Measurements from ENCODE around the gene DNAJC8.

DNAJC8 gene

GRCh38 chr1:28273216-28273860 is 40.5 kb upstream of the DNAJC8 start:
- ChIA-PET POLR2A (interaction anchor here (1.6 kb wide), 1 partner anchor 38 kb away, joined by 3 read pairs; the partner anchor contains the start of gene ATP5IF1), CTCF (no interaction called here)
- no peak for DNase-seq (ENCODE audit: extremely low spot score)
- TF ChIP-seq L3MBTL2 (conservative IDR thresholded peaks at IDR 0.05): no peak
- no peak for TF ChIP-seq NFRKB (IDR thresholded peaks at IDR 0.05)
- no peak for TF ChIP-seq ELF4 (IDR thresholded peaks at IDR 0.05)
- TF ChIP-seq SUZ12 (IDR thresholded peaks at IDR 0.05): no peak
- no peak for TF ChIP-seq BHLHE40 (IDR thresholded peaks at IDR 0.05; ENCODE audit: borderline replicate concordance)

GRCh38 chr1:28272215-28272852 is 39.5 kb upstream of the DNAJC8 start:
- CTCF ChIA-PET: no interaction called here
- no peak for DNase-seq (ENCODE audit: extremely low spot score)
- TF ChIP-seq HDGF (IDR thresholded peaks at IDR 0.05; ENCODE audit: borderline replicate concordance) (no peak), TARDBP (IDR thresholded peaks at IDR 0.05) (no peak), ZNF384 (IDR thresholded peaks at IDR 0.05) (no peak), CTBP1 (IDR thresholded peaks at IDR 0.05; ENCODE audit: borderline replicate concordance) (no peak), PKNOX1 (IDR thresholded peaks at IDR 0.05) (no peak), SUZ12 (IDR thresholded peaks at IDR 0.05) (no peak), BHLHE40 (IDR thresholded peaks at IDR 0.05; ENCODE audit: borderline replicate concordance) (no peak)
- POLR2A ChIA-PET: interaction anchor here (0.9 to 1.0 kb wide), 2 partner anchors 12 to 23 kb away, joined by 3 to 4 read pairs; no protein-coding TSS in a partner anchor

GRCh38 chr1:28269529-28269928 is 36.7 kb upstream of the DNAJC8 start:
- ChIA-PET CTCF (no interaction called here), POLR2A (interaction anchor here (1.1 to 2.2 kb wide), 3 partner anchors 9 to 21 kb away, joined by 3 to 7 read pairs (median 4); no protein-coding TSS in a partner anchor)
- no peak for TF ChIP-seq PKNOX1 (IDR thresholded peaks at IDR 0.05)
- no peak for TF ChIP-seq L3MBTL2 (conservative IDR thresholded peaks at IDR 0.05)
- TF ChIP-seq ZNF384 (IDR thresholded peaks at IDR 0.05): no peak
- TF ChIP-seq FOXA1 (IDR thresholded peaks at IDR 0.05): no peak
- no peak for TF ChIP-seq ARNT (IDR thresholded peaks at IDR 0.05)
- TF ChIP-seq TARDBP (IDR thresholded peaks at IDR 0.05): no peak
- TF ChIP-seq CTBP1 (IDR thresholded peaks at IDR 0.05; ENCODE audit: borderline replicate concordance): no peak
- no peak for TF ChIP-seq SUZ12 (IDR thresholded peaks at IDR 0.05)
- no peak for TF ChIP-seq NFRKB (IDR thresholded peaks at IDR 0.05)
- no peak for TF ChIP-seq HDGF (IDR thresholded peaks at IDR 0.05; ENCODE audit: borderline replicate concordance)
- TF ChIP-seq SP1 (IDR thresholded peaks at IDR 0.05): no peak
- TF ChIP-seq FOXK2 (IDR thresholded peaks at IDR 0.05): no peak
- no peak for DNase-seq (ENCODE audit: extremely low spot score)

GRCh38 chr1:28267633-28268032 is 34.8 kb upstream of the DNAJC8 start:
- no peak for DNase-seq (ENCODE audit: extremely low spot score)
- ChIA-PET POLR2A (interaction anchor here (1.5 to 2.8 kb wide), 4 partner anchors 18 to 61 kb away, joined by 4 to 14 read pairs (median 6); partner anchors contain the start of genes ATP5IF1 and MED18), CTCF (interaction anchor here (0.6 kb wide), 1 partner anchor 33 kb away, joined by 4 read pairs; no protein-coding TSS in a partner anchor)
- no peak for TF ChIP-seq BHLHE40 (IDR thresholded peaks at IDR 0.05; ENCODE audit: borderline replicate concordance)
- no peak for TF ChIP-seq LEF1 (IDR thresholded peaks at IDR 0.05; ENCODE audit: borderline replicate concordance)

GRCh38 chr1:28266920-28267322 is 34.1 kb upstream of the DNAJC8 start:
- CTCF ChIA-PET: interaction anchor here (0.6 kb wide), 1 partner anchor 32 kb away, joined by 4 read pairs; no protein-coding TSS in a partner anchor
- TF ChIP-seq FOXK2 (IDR thresholded peaks at IDR 0.05) (no peak), SP1 (IDR thresholded peaks at IDR 0.05) (no peak), BHLHE40 (IDR thresholded peaks at IDR 0.05; ENCODE audit: borderline replicate concordance) (no peak), NFRKB (IDR thresholded peaks at IDR 0.05) (no peak), PKNOX1 (IDR thresholded peaks at IDR 0.05) (no peak), SUZ12 (IDR thresholded peaks at IDR 0.05) (no peak), LEF1 (IDR thresholded peaks at IDR 0.05; ENCODE audit: borderline replicate concordance) (no peak), ZNF384 (IDR thresholded peaks at IDR 0.05) (no peak), FOXA1 (IDR thresholded peaks at IDR 0.05) (no peak), FOXM1 (IDR thresholded peaks at IDR 0.05; ENCODE audit: borderline replicate concordance) (no peak), TARDBP (IDR thresholded peaks at IDR 0.05) (no peak), ELF4 (IDR thresholded peaks at IDR 0.05) (no peak), ARNT (IDR thresholded peaks at IDR 0.05) (no peak)
- DNase-seq (ENCODE audit: extremely low spot score): peak; percentile 45
- POLR2A ChIA-PET: interaction anchor here (0.8 to 2.8 kb wide), 5 partner anchors 9 to 62 kb away, joined by 3 to 14 read pairs (median 6); partner anchors contain the start of genes ATP5IF1 and MED18

GRCh38 chr1:28265577-28265976 is 32.7 kb upstream of the DNAJC8 start:
- no peak for TF ChIP-seq SUZ12 (IDR thresholded peaks at IDR 0.05)
- TF ChIP-seq FOXM1 (IDR thresholded peaks at IDR 0.05; ENCODE audit: borderline replicate concordance): no peak
- TF ChIP-seq HDGF (IDR thresholded peaks at IDR 0.05; ENCODE audit: borderline replicate concordance): no peak
- TF ChIP-seq BHLHE40 (IDR thresholded peaks at IDR 0.05; ENCODE audit: borderline replicate concordance): no peak
- no peak for TF ChIP-seq TARDBP (IDR thresholded peaks at IDR 0.05)
- TF ChIP-seq L3MBTL2 (conservative IDR thresholded peaks at IDR 0.05): no peak
- no peak for TF ChIP-seq PKNOX1 (IDR thresholded peaks at IDR 0.05)
- TF ChIP-seq LEF1 (IDR thresholded peaks at IDR 0.05; ENCODE audit: borderline replicate concordance): no peak
- TF ChIP-seq FOXA1 (IDR thresholded peaks at IDR 0.05): no peak
- TF ChIP-seq ARNT (IDR thresholded peaks at IDR 0.05): no peak
- no peak for TF ChIP-seq ZNF384 (IDR thresholded peaks at IDR 0.05)
- TF ChIP-seq FOXK2 (IDR thresholded peaks at IDR 0.05): no peak
- no peak for TF ChIP-seq SP1 (IDR thresholded peaks at IDR 0.05)
- no peak for TF ChIP-seq NFRKB (IDR thresholded peaks at IDR 0.05)
- TF ChIP-seq CTBP1 (IDR thresholded peaks at IDR 0.05; ENCODE audit: borderline replicate concordance): no peak
- CTCF ChIA-PET: interaction anchor here (2.7 kb wide), 1 partner anchor 17 kb away, joined by 8 read pairs; no protein-coding TSS in a partner anchor
- POLR2A ChIA-PET: interaction anchor here (1.8 to 2.8 kb wide), 2 partner anchors 17 to 30 kb away, joined by 6 to 14 read pairs; partner anchors contain the start of gene ATP5IF1
- DNase-seq (ENCODE audit: extremely low spot score): no peak
